ENCODE data around the gene DDX46.
"Not testable (repeated sequence)": the region's sequence is repeated elsewhere in the genome, so short reads cannot be mapped to it uniquely, and the experiment has no call there.

Gene DDX46, protein sequence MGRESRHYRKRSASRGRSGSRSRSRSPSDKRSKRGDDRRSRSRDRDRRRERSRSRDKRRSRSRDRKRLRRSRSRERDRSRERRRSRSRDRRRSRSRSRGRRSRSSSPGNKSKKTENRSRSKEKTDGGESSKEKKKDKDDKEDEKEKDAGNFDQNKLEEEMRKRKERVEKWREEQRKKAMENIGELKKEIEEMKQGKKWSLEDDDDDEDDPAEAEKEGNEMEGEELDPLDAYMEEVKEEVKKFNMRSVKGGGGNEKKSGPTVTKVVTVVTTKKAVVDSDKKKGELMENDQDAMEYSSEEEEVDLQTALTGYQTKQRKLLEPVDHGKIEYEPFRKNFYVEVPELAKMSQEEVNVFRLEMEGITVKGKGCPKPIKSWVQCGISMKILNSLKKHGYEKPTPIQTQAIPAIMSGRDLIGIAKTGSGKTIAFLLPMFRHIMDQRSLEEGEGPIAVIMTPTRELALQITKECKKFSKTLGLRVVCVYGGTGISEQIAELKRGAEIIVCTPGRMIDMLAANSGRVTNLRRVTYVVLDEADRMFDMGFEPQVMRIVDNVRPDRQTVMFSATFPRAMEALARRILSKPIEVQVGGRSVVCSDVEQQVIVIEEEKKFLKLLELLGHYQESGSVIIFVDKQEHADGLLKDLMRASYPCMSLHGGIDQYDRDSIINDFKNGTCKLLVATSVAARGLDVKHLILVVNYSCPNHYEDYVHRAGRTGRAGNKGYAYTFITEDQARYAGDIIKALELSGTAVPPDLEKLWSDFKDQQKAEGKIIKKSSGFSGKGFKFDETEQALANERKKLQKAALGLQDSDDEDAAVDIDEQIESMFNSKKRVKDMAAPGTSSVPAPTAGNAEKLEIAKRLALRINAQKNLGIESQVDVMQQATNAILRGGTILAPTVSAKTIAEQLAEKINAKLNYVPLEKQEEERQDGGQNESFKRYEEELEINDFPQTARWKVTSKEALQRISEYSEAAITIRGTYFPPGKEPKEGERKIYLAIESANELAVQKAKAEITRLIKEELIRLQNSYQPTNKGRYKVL

GRCh38 chr5:134758504-134759341 lies at the start of gene DDX46:
Gene DDX46, plus strand, starts transcription at chr5:134758779. Its CDS starts 160 bp downstream, at chr5:134758939.
- peak; percentile 72 for DNase-seq

GRCh38 chr5:134714120-134714519 lies 44.5 kb upstream of the DDX46 start:
- DNase-seq = no peak

DNA sequence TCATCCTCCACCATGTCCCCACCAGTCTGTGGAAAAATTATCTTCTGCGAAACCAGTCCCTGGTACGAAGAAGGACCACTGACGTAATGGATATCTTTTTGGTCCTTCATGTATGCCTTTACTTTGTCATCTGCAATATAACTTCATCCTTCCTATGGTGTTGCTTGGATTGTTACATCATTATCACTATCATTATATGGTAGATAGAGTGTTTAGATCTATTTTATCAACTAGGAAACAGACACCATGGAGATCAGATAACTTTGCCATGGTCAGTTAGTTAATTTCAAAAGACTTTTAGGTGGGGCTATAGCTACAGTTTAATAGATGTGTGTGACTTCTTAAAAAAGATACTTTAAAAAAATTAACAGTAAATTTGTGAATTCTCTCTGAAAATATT lies 44.0 kb upstream of the DDX46 start:
- DNase-seq = no peak

DNA sequence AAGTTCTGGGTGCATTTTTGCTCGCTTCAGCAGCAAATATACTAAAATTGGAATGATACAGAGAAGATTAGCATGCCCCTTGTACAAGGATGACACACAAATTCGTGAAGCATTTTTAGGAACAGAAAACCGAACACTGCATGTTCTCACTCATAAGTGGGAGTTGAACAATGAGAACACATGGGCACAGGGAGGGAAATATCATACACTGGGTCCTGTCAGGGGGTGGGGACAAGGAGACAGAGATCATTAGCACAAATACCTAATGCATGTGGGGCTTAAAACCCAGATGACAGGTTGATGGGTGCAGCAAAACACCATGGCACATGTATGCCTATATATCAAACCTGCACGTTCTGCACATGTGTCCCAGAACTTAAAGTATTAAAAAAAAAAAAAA lies 43.1 kb upstream of the DDX46 start:
- not testable (repeated sequence) for DNase-seq

DNA sequence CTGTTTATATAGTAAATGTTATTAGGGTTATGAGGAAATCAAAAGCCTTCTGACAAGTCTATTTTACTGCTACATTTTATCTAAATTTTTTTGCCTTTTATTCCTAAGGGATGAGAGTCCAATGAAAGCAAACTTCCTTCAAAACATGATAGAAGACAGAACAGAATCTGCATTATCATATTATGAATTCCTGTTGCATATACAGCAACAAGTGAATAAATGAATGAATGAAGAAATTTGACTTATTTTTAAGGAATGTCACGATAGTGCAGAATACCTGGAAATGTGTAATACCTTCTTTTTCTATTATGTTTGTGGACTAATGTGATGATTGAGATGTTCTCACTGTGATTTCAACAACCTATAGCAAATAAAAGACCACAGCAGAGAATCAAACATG lies 33.7 kb upstream of the DDX46 start:
- DNase-seq = no peak

DNA sequence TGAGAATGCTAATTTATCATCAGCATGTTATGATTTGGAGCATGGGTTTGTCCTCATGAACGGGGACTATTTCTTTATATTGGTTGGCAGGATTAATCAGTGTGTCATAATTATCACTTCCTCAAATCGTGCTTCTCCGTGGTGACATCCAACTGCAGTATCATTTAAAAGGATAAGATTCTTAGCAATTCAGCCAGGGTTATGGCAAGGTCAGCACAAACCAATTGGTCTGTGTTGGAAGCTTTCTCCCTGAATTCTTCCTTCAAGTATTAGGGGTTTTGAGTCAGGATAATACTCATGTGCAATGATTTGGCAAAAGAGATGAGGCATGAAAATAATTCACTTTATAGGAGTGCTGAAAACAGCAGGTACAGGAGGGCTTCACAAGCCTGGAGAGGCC lies 25.8 kb upstream of the DDX46 start:
- no peak for DNase-seq

- no peak for DNase-seq
Observed at GRCh38 chr5:134735243-134735642, 23.3 kb upstream of the DDX46 start.

DNA sequence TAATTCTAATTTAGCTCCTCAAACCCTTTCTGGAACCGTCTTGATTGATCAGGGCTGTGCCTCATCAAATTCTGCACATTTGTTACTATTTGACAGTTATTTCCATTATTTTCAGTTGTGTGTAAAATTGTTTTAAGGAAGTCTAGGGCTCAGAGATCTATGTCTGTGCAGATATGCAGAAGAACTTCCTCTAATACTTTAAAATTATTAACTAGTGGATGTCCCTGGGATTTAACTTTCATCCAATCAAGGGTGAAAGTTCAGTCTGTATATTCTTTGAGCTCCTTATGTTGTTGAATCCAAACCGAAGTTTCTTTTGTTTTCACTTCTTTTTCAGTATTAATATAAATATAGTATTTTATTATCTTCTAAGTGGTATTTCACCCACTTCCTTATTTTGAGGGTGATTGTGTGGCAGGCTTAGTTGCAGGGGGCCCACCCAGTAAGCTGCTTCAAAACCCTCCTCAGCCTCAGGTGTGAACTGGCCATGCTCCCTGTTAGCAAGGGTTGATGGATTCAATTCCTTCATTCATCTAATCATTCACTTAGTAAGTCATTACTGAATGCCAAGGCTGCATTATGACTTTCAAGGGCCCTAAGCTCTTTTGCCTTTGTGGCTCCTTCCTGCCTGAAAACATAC lies 22.3 kb upstream of the DDX46 start:
- no peak for DNase-seq

DNA sequence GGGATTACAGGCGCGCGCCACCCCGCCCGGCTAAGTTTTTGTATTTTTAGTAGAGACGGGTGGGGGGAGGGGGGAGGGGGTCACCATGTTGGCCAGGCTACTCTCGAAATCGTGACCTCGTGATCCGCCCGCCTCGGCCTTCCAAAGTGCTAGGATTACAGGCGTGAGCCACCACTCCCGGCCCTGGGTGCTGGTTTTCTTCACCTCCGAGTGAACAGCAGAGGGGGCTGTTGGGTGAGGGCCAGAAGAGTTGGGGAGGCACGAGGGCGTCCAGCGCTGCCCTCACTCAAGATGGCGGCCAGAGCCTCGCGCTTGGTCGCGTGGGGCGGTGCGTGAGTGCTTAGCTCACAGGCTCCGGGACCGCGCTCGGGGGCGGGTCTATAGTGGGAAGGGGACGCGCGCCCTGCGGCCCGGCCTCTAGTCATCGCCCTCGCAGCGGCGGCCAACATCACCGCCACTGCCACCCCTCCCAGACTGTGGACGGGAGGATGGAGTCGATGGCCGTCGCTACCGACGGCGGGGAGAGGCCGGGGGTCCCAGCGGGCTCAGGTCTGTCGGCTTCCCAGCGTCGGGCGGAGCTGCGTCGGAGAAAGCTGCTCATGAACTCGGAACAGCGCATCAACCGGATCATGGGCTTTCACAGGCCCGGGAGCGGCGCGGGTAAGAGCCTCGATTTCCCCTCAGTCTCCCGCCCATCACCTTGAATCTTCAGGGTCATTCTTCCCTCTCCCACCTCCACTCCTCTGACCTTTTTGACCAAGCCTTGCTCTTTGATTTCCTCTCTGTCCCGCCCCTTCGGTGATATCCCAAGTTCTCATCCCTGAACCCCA lies 20.2 kb upstream of the DDX46 start, which contains the start of gene CAMLG:
Gene CAMLG (plus strand): TSS at position 416 of the 830 bp plus-strand sequence. CDS start 73 bp downstream, at position 489.
- DNase-seq = peak; percentile 75

DNA sequence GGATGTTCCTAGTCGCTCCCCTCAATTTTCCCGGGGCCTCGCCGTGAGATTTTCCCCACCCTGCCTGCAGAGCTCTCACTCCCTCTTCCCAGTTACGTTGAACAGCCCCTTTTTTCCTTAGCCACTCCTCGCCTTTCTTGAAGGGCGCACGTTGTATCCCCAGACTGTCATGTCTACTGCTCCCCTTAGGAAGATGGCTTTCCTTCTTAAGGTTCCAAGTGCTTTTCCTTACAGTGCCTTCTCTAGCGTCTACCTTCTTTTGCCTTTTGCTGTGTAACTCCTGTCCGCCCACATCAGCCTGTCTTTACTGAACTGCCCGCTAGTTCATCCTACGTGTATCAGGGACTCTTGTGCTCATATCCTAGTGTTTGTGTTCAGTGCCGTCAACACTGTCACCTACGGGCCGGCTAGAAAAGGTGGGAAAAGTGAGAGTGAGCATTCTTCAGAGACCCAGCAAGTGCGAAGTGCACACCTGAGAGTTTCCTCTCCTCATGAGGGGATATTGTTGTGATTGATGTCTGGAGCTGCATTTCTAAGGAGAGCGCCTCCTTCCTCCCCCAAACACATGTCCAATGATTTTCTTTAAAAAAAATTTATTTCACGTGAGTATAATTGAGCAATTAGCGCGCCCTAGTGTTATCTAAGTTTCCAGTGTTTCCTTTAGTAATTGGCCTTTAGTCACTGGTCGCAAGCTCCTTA lies 19.5 kb upstream of the DDX46 start:
- DNase-seq = peak; percentile 34

DNA sequence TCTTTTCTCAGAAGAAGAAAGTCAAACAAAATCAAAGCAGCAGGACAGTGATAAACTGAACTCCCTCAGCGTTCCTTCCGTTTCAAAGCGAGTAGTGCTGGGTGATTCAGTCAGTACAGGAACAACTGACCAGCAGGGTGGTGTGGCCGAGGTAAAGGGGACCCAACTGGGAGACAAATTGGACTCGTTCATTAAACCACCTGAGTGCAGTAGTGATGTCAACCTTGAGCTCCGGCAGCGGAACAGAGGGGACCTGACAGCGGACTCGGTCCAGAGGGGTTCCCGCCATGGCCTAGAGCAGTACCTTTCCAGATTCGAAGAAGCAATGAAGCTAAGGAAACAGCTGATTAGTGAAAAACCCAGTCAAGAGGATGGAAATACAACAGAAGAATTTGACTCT lies 17.5 kb upstream of the DDX46 start:
- no peak for DNase-seq

- DNase-seq = no peak
Observed at GRCh38 chr5:134742134-134742533, 16.4 kb upstream of the DDX46 start.

- DNase-seq = no peak
Observed at GRCh38 chr5:134749415-134749814, 9.2 kb upstream of the DDX46 start.

DNA sequence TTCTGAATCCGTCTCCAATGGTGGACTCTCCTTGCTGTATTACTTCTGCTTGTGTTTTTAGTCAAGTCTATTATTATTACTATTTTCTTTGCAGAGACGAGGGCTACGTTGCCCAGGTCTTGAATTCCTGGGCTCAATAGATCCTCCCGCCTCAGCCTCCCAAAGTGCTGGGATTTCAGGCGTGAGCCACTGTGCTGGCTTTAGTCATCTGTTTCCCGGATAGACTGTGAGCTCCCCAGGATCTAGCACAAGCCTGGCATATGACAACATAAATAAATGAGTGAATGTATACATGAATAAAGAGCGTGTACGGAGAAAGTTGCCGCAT lies 439 bp upstream of the DDX46 start:
- no peak for DNase-seq

- DNase-seq = not testable (repeated sequence)
Observed at GRCh38 chr5:134767528-134768291, 9.1 kb downstream of the DDX46 start.

DNA sequence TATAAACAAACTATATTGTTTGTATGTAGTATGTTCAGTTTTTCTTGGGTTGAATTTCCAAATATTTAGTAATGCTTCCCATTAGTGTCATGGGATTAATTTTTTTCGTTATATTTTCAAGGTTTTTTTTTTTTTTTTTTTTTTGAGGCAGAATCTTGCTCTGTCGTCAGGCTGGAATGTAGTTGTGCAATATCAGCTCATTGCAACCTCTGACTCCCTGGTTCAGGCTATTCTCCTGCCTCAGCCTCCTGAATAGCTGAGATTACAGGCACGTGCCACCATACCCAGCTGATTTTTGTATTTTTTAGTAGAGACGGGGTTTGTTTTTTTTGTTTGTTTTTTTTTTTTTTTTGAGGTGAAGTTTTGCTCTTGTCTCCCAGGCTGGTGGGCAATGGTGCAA lies 10.6 kb downstream of the DDX46 start:
- no peak for DNase-seq

- no peak for DNase-seq
Observed at GRCh38 chr5:134772461-134773125, 14.0 kb downstream of the DDX46 start.

GRCh38 chr5:134777366-134777765 lies 18.8 kb downstream of the DDX46 start:
- no peak for DNase-seq

DNA sequence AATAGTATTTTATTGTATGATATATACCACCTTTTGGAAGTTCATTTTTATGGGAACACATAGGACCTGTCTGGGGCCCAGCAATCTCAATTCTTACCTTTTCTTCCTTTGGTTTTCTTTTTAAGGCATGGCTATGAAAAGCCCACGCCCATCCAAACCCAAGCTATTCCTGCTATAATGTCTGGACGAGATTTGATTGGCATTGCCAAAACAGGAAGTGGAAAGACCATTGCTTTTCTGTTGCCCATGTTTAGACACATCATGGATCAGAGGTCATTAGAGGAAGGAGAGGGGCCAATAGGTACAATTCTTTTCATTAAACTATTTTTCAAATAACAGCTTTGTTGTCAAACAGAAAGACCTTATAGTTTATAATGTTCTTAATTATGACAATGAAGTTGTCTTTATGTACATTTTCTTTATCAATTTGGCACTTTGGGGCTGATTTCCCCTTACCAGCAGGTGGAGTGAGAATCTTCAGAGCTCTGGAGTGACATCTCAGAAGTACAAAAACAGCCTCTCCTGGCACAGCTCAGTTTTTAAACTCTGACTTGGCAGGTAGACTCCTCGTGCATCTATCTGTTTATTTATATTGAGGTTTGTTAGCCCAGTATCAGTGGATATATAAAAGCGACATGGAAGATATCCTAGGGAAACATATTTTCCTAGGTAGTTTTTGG lies 25.8 kb downstream of the DDX46 start:
- DNase-seq = no peak

Data from NCI-H510A treated with DMSO at 0.1 percent for 48 hours (cell line).